Measurements from ENCODE around the gene CEP72.

The CEP72 gene

GRCh38 chr5:662751-663435 is 50.8 kb downstream of the CEP72 start:
- ATAC-seq (ENCODE audit: low read depth) (no peak), DNase-seq (ENCODE audit: low spot score in 2 of 2) (no peak)
- Mint-ChIP-seq H3K27ac (no peak overlapping the region), H3K36me3 (peaks cover 41% of the 10 kb centered on the region), H3K27me3 (no peaks in the 10 kb centered on the region), H3K4me1 (no peaks in the 10 kb centered on the region), H3K9me3 (peaks cover under 1% of the 10 kb centered on the region), H3K4me3 (no peak overlapping the region)

- ATAC-seq (ENCODE audit: low read depth): no peak
- no peak overlapping the region for H3K4me3 Mint-ChIP-seq
- no peak overlapping the region for H3K27ac Mint-ChIP-seq
- peaks cover 40% of the 10 kb centered on the region for H3K36me3 Mint-ChIP-seq
- no peaks in the 10 kb centered on the region for H3K4me1 Mint-ChIP-seq
- no peaks in the 10 kb centered on the region for H3K9me3 Mint-ChIP-seq
- DNase-seq (ENCODE audit: low spot score in 2 of 2): no peak
- H3K27me3 Mint-ChIP-seq: no peaks in the 10 kb centered on the region
Measured at GRCh38 chr5:663436-664342, 51.5 kb downstream of the CEP72 start.

GRCh38 chr5:664343-664993 is 52.3 kb downstream of the CEP72 start:
- H3K9me3 Mint-ChIP-seq: no peaks in the 10 kb centered on the region
- no peaks in the 10 kb centered on the region for H3K27me3 Mint-ChIP-seq
- no peak for ATAC-seq (ENCODE audit: low read depth)
- H3K4me3 Mint-ChIP-seq: no peak overlapping the region
- H3K4me1 Mint-ChIP-seq: no peaks in the 10 kb centered on the region
- H3K36me3 Mint-ChIP-seq: peaks cover 33% of the 10 kb centered on the region
- peak in 1 of 2 donors; percentile 8 for DNase-seq (ENCODE audit: low spot score in 2 of 2)
- H3K27ac Mint-ChIP-seq: no peak overlapping the region

GRCh38 chr5:664994-665360 is 52.8 kb downstream of the CEP72 start:
- no peak overlapping the region for H3K27ac Mint-ChIP-seq
- no peaks in the 10 kb centered on the region for H3K27me3 Mint-ChIP-seq
- no peak overlapping the region for H3K4me3 Mint-ChIP-seq
- H3K4me1 Mint-ChIP-seq: no peaks in the 10 kb centered on the region
- H3K9me3 Mint-ChIP-seq: no peaks in the 10 kb centered on the region
- DNase-seq (ENCODE audit: low spot score in 2 of 2): no peak
- ATAC-seq (ENCODE audit: low read depth): no peak
- peaks cover 29% of the 10 kb centered on the region for H3K36me3 Mint-ChIP-seq

- DNase-seq (ENCODE audit: low spot score in 2 of 2): no peak
- ATAC-seq (ENCODE audit: low read depth): no peak
- Mint-ChIP-seq H3K4me1 (no peaks in the 10 kb centered on the region), H3K9me3 (no peaks in the 10 kb centered on the region), H3K4me3 (no peak overlapping the region), H3K36me3 (peaks cover 24% of the 10 kb centered on the region), H3K27ac (no peak overlapping the region), H3K27me3 (no peaks in the 10 kb centered on the region)
Measured at GRCh38 chr5:665541-665955, 53.4 kb downstream of the CEP72 start.

- Mint-ChIP-seq H3K4me1 (no peaks in the 10 kb centered on the region), H3K4me3 (no peak overlapping the region), H3K27ac (no peak overlapping the region), H3K27me3 (no peaks in the 10 kb centered on the region), H3K36me3 (peaks cover 21% of the 10 kb centered on the region), H3K9me3 (no peaks in the 10 kb centered on the region)
- ATAC-seq (ENCODE audit: low read depth): no peak
- no peak for DNase-seq (ENCODE audit: low spot score in 2 of 2)
Measured at GRCh38 chr5:665956-666711, 54.0 kb downstream of the CEP72 start.

- Mint-ChIP-seq H3K9me3 (no peaks in the 10 kb centered on the region), H3K36me3 (peaks cover 17% of the 10 kb centered on the region), H3K4me1 (no peaks in the 10 kb centered on the region), H3K27me3 (no peaks in the 10 kb centered on the region), H3K27ac (no peak overlapping the region), H3K4me3 (no peak overlapping the region)
- no peak for DNase-seq (ENCODE audit: low spot score in 2 of 2)
- ATAC-seq (ENCODE audit: low read depth): no peak
Measured at GRCh38 chr5:666816-667498, 54.8 kb downstream of the CEP72 start.

GRCh38 chr5:668283-668995 is 56.3 kb downstream of the CEP72 start:
- no peak for DNase-seq (ENCODE audit: low spot score in 2 of 2)
- ATAC-seq (ENCODE audit: low read depth): no peak
- Mint-ChIP-seq H3K9me3 (no peaks in the 10 kb centered on the region), H3K4me3 (no peak overlapping the region), H3K36me3 (peaks cover 17% of the 10 kb centered on the region), H3K27ac (no peak overlapping the region), H3K4me1 (peaks cover 11% of the 10 kb centered on the region), H3K27me3 (peaks cover 5% of the 10 kb centered on the region)

GRCh38 chr5:669111-669841 is 57.1 kb downstream of the CEP72 start:
- Mint-ChIP-seq H3K36me3 (peaks cover 13% of the 10 kb centered on the region), H3K27me3 (peaks cover 9% of the 10 kb centered on the region), H3K9me3 (no peaks in the 10 kb centered on the region), H3K27ac (no peak overlapping the region), H3K4me1 (peaks cover 13% of the 10 kb centered on the region), H3K4me3 (no peak overlapping the region)
- DNase-seq (ENCODE audit: low spot score in 2 of 2) (no peak), ATAC-seq (ENCODE audit: low read depth) (no peak)

- Mint-ChIP-seq H3K27ac (no peak overlapping the region), H3K4me3 (no peak overlapping the region), H3K4me1 (peaks cover 13% of the 10 kb centered on the region), H3K27me3 (peaks cover 9% of the 10 kb centered on the region), H3K9me3 (no peaks in the 10 kb centered on the region), H3K36me3 (peaks cover 10% of the 10 kb centered on the region)
- DNase-seq (ENCODE audit: low spot score in 2 of 2) (no peak), ATAC-seq (ENCODE audit: low read depth) (no peak)
Measured at GRCh38 chr5:669842-670395, 57.8 kb downstream of the CEP72 start.

GRCh38 chr5:670396-671270 is 58.5 kb downstream of the CEP72 start:
- peaks cover 13% of the 10 kb centered on the region for H3K4me1 Mint-ChIP-seq
- H3K4me3 Mint-ChIP-seq: no peak overlapping the region
- peaks cover 9% of the 10 kb centered on the region for H3K27me3 Mint-ChIP-seq
- peaks cover 9% of the 10 kb centered on the region for H3K36me3 Mint-ChIP-seq
- H3K9me3 Mint-ChIP-seq: no peaks in the 10 kb centered on the region
- H3K27ac Mint-ChIP-seq: no peak overlapping the region
- DNase-seq (ENCODE audit: low spot score in 2 of 2): no peak
- ATAC-seq (ENCODE audit: low read depth): no peak
